Measurements from ENCODE around the gene KCNIP4.
A peak's percentile ranks its signal among the peaks of the same experiment; 100 is the strongest.
"Not testable (repeated sequence)": the region's sequence is repeated elsewhere in the genome, so short reads cannot be mapped to it uniquely, and the experiment has no call there.

KCNIP4 gene

GRCh38 chr4:20787940-20788665, 1160.5 kb downstream of the KCNIP4 start:
- TF ChIP-seq CTCF (IDR thresholded peaks at IDR 0.05; ENCODE audit: low read depth, low read length, missing control alignments), result no peak
- H3K4me3 ChIP-seq (ENCODE audit: low read depth, low read length), result no peak overlapping the region
- DNase-seq (ENCODE audit: low read depth), result no peak

- not testable (repeated sequence) for H3K4me3 ChIP-seq (ENCODE audit: low read depth, low read length); DNase-seq (ENCODE audit: low read depth)
Measured at GRCh38 chr4:20783134-20783533, 1165.4 kb downstream of the KCNIP4 start.

GRCh38 chr4:20778896-20779295, 1169.7 kb downstream of the KCNIP4 start:
- TF ChIP-seq CTCF (IDR thresholded peaks at IDR 0.05; ENCODE audit: low read depth, low read length, missing control alignments), result no peak
- H3K4me3 ChIP-seq (ENCODE audit: low read depth, low read length), result no peak overlapping the region
- DNase-seq (ENCODE audit: low read depth), result no peak

- no peak overlapping the region for H3K4me3 ChIP-seq (ENCODE audit: low read depth, low read length)
- peak; percentile 71 for TF ChIP-seq CTCF (IDR thresholded peaks at IDR 0.05; ENCODE audit: low read depth, low read length, missing control alignments)
- no peak for DNase-seq (ENCODE audit: low read depth)
Measured at GRCh38 chr4:20773144-20773997, 1175.2 kb downstream of the KCNIP4 start.

GRCh38 chr4:20764366-20764992, 1184.1 kb downstream of the KCNIP4 start:
- no peak overlapping the region for H3K4me3 ChIP-seq (ENCODE audit: low read depth, low read length)
- DNase-seq (ENCODE audit: low read depth), result no peak
- TF ChIP-seq CTCF (IDR thresholded peaks at IDR 0.05; ENCODE audit: low read depth, low read length, missing control alignments), result no peak

- H3K4me3 ChIP-seq (ENCODE audit: low read depth, low read length), result no peak overlapping the region
- TF ChIP-seq CTCF (IDR thresholded peaks at IDR 0.05; ENCODE audit: low read depth, low read length, missing control alignments), result no peak
- DNase-seq (ENCODE audit: low read depth), result no peak
Measured at GRCh38 chr4:20761826-20762225, 1186.7 kb downstream of the KCNIP4 start.

GRCh38 chr4:20761382-20761781, 1187.2 kb downstream of the KCNIP4 start:
- DNase-seq (ENCODE audit: low read depth), result no peak
- TF ChIP-seq CTCF (IDR thresholded peaks at IDR 0.05; ENCODE audit: low read depth, low read length, missing control alignments), result no peak
- no peak overlapping the region for H3K4me3 ChIP-seq (ENCODE audit: low read depth, low read length)
